ENCODE measurements around the gene CDHR2.

Gene CDHR2

GRCh38 chr5:176625966-176626875 lies 77.1 kb downstream of the CDHR2 start:
- DNase-seq, result no peak

GRCh38 chr5:176626876-176627236 lies 77.7 kb downstream of the CDHR2 start:
- DNase-seq, result no peak

- no peak for DNase-seq
Measured at GRCh38 chr5:176627582-176627981, 78.4 kb downstream of the CDHR2 start.

GRCh38 chr5:176628406-176629228 lies 79.5 kb downstream of the CDHR2 start:
- no peak for DNase-seq

- DNase-seq, result no peak
Measured at GRCh38 chr5:176629317-176629852, 80.2 kb downstream of the CDHR2 start.

GRCh38 chr5:176629853-176630680 lies 80.9 kb downstream of the CDHR2 start, which contains the start of the genes EIF4E1B and SNCB:
TSS of gene EIF4E1B (plus strand) at chr5:176630675. CDS start at chr5:176642788, 12,113 bp downstream.
TSS of gene SNCB (minus strand) at chr5:176630534. CDS start at chr5:176629654, 880 bp downstream.
- DNase-seq, result peak; percentile 17

- DNase-seq, result no peak
Measured at GRCh38 chr5:176630681-176631222, 81.6 kb downstream of the CDHR2 start.

- no peak for DNase-seq
Measured at GRCh38 chr5:176631383-176632200, 82.5 kb downstream of the CDHR2 start.

- no peak for DNase-seq
Measured at GRCh38 chr5:176632745-176633144, 83.6 kb downstream of the CDHR2 start.

GRCh38 chr5:176633598-176633997 lies 84.5 kb downstream of the CDHR2 start:
- DNase-seq, result no peak

GRCh38 chr5:176636426-176636825 lies 87.3 kb downstream of the CDHR2 start:
- DNase-seq, result no peak

- no peak for DNase-seq
Measured at GRCh38 chr5:176637556-176637955, 88.4 kb downstream of the CDHR2 start.

- no peak for DNase-seq
Measured at GRCh38 chr5:176638437-176638836, 89.3 kb downstream of the CDHR2 start.

GRCh38 chr5:176639208-176639607 lies 90.1 kb downstream of the CDHR2 start:
- DNase-seq, result no peak

- no peak for DNase-seq
Measured at GRCh38 chr5:176639981-176640380, 90.8 kb downstream of the CDHR2 start.

GRCh38 chr5:176640616-176641015 lies 91.5 kb downstream of the CDHR2 start:
- no peak for DNase-seq

GRCh38 chr5:176642675-176643490 lies 93.7 kb downstream of the CDHR2 start:
- DNase-seq, result no peak

- no peak for DNase-seq
Measured at GRCh38 chr5:176643491-176644219, 94.5 kb downstream of the CDHR2 start.

- DNase-seq, result no peak
Measured at GRCh38 chr5:176644294-176644693, 95.2 kb downstream of the CDHR2 start.

All from T1000 (cell line).